ENCODE data around the gene SYNE4.
"Not testable (repeated sequence)": the region's sequence is repeated elsewhere in the genome, so short reads cannot be mapped to it uniquely, and the experiment has no call there.

SYNE4 gene

GRCh38 chr19:35988824-35989223 is 19.8 kb downstream of the SYNE4 start:
- DNase-seq = no peak

- no peak for DNase-seq
Observed at GRCh38 chr19:35987571-35987896, 21.1 kb downstream of the SYNE4 start.

GRCh38 chr19:35986664-35987570 is 21.7 kb downstream of the SYNE4 start:
- DNase-seq = peak; percentile 45 to 79 (median 65)

- DNase-seq = no peak
Observed at GRCh38 chr19:35986111-35986510, 22.5 kb downstream of the SYNE4 start.

- DNase-seq = no peak
Observed at GRCh38 chr19:35983177-35983576, 25.4 kb downstream of the SYNE4 start.

GRCh38 chr19:35980997-35981396 is 27.6 kb downstream of the SYNE4 start:
- DNase-seq = not testable (repeated sequence)

- DNase-seq = no peak
Observed at GRCh38 chr19:35978832-35979365, 29.7 kb downstream of the SYNE4 start.

- DNase-seq = no peak
Observed at GRCh38 chr19:35978271-35978670, 30.3 kb downstream of the SYNE4 start.

- peak; percentile 26 to 56 (median 27) for DNase-seq
Observed at GRCh38 chr19:35977446-35978222, 31.0 kb downstream of the SYNE4 start.

GRCh38 chr19:35975608-35976214 is 32.9 kb downstream of the SYNE4 start:
- DNase-seq = peak in 2 of 3 donors; percentile 44 to 51

- peak; percentile 37 to 52 (median 46) for DNase-seq
Observed at GRCh38 chr19:35973487-35973886, 35.1 kb downstream of the SYNE4 start.

GRCh38 chr19:35966771-35967170 is 41.8 kb downstream of the SYNE4 start:
- no peak for DNase-seq

GRCh38 chr19:35963514-35963913 is 45.1 kb downstream of the SYNE4 start:
- peak; percentile 62 to 77 (median 72) for DNase-seq

GRCh38 chr19:35960432-35960972 is 48.1 kb downstream of the SYNE4 start:
- no peak for DNase-seq

- no peak for DNase-seq
Observed at GRCh38 chr19:35959968-35960320, 48.7 kb downstream of the SYNE4 start.

- DNase-seq = peak; percentile 85 to 90 (median 85)
Observed at GRCh38 chr19:35959040-35959967, 49.3 kb downstream of the SYNE4 start.

GRCh38 chr19:35958660-35959039 is 50.0 kb downstream of the SYNE4 start:
- DNase-seq = no peak

GRCh38 chr19:35957411-35957810 is 51.2 kb downstream of the SYNE4 start:
- DNase-seq = not testable (repeated sequence)

GRCh38 chr19:35955881-35956634 is 52.6 kb downstream of the SYNE4 start:
- no peak for DNase-seq

Data from suppressor macrophage treated with lipopolysaccharide for 1 hour (primary cell).